GM19240 (cell line): ENCODE results near the gene ETFBKMT.
"Not testable (repeated sequence)": the region's sequence is repeated elsewhere in the genome, so short reads cannot be mapped to it uniquely, and the experiment has no call there.

Experiments
- DNase-seq: peaks from one replicate; pipeline ENCODE4 v3.0.0; 2011; ENCODE audit warnings: low spot score; ENCODE audit not compliant: insufficient read length

ETFBKMT gene

GRCh38 chr12:31655208-31655607, 4.3 kb upstream of the ETFBKMT start:
- no peak for DNase-seq

GRCh38 chr12:31655792-31656191, 3.7 kb upstream of the ETFBKMT start:
- no peak for DNase-seq

- DNase-seq = no peak
Observed at GRCh38 chr12:31658471-31659086, 909 bp upstream of the ETFBKMT start.

- DNase-seq = no peak
Observed at GRCh38 chr12:31662176-31662849, 2.8 kb downstream of the ETFBKMT start.

- no peak for DNase-seq
Observed at GRCh38 chr12:31663576-31663975, 4.1 kb downstream of the ETFBKMT start.

- no peak for DNase-seq
Observed at GRCh38 chr12:31664038-31664437, 4.5 kb downstream of the ETFBKMT start.

GRCh38 chr12:31669020-31669419, 9.5 kb downstream of the ETFBKMT start:
- DNase-seq = no peak

GRCh38 chr12:31669582-31669981, 10.1 kb downstream of the ETFBKMT start:
- DNase-seq = not testable (repeated sequence)

GRCh38 chr12:31672521-31672920, 13.0 kb downstream of the ETFBKMT start:
- DNase-seq = no peak

GRCh38 chr12:31682136-31682962, 22.9 kb downstream of the ETFBKMT start:
- DNase-seq = peak; percentile 40

- no peak for DNase-seq
Observed at GRCh38 chr12:31685801-31686200, 26.3 kb downstream of the ETFBKMT start.

GRCh38 chr12:31687101-31687527, 27.6 kb downstream of the ETFBKMT start:
- no peak for DNase-seq

- DNase-seq = not testable (repeated sequence)
Observed at GRCh38 chr12:31689921-31690320, 30.4 kb downstream of the ETFBKMT start.

GRCh38 chr12:31702047-31702446, 42.6 kb downstream of the ETFBKMT start:
- no peak for DNase-seq

- no peak for DNase-seq
Observed at GRCh38 chr12:31705621-31706020, 46.1 kb downstream of the ETFBKMT start.

GRCh38 chr12:31708118-31708517, 48.6 kb downstream of the ETFBKMT start:
- DNase-seq = not testable (repeated sequence)

GRCh38 chr12:31710021-31710818, 50.7 kb downstream of the ETFBKMT start:
- no peak for DNase-seq

GRCh38 chr12:31712877-31713276, 53.4 kb downstream of the ETFBKMT start:
- DNase-seq = no peak

GRCh38 chr12:31714406-31715271, 55.2 kb downstream of the ETFBKMT start:
- DNase-seq = no peak

GRCh38 chr12:31715283-31715825, 55.9 kb downstream of the ETFBKMT start:
- DNase-seq = peak; percentile 20
